ENCODE results near the gene APOA4.

DNA sequence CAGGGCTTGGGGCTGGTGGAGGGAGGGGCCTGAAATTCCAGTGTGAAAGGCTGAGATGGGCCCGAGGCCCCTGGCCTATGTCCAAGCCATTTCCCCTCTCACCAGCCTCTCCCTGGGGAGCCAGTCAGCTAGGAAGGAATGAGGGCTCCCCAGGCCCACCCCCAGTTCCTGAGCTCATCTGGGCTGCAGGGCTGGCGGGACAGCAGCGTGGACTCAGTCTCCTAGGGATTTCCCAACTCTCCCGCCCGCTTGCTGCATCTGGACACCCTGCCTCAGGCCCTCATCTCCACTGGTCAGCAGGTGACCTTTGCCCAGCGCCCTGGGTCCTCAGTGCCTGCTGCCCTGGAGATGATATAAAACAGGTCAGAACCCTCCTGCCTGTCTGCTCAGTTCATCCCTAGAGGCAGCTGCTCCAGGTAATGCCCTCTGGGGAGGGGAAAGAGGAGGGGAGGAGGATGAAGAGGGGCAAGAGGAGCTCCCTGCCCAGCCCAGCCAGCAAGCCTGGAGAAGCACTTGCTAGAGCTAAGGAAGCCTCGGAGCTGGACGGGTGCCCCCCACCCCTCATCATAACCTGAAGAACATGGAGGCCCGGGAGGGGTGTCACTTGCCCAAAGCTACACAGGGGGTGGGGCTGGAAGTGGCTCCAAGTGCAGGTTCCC lies 6.5 kb upstream of the APOA4 start, which contains the start of gene APOC3:
- TF ChIP-seq, protein P1, sequence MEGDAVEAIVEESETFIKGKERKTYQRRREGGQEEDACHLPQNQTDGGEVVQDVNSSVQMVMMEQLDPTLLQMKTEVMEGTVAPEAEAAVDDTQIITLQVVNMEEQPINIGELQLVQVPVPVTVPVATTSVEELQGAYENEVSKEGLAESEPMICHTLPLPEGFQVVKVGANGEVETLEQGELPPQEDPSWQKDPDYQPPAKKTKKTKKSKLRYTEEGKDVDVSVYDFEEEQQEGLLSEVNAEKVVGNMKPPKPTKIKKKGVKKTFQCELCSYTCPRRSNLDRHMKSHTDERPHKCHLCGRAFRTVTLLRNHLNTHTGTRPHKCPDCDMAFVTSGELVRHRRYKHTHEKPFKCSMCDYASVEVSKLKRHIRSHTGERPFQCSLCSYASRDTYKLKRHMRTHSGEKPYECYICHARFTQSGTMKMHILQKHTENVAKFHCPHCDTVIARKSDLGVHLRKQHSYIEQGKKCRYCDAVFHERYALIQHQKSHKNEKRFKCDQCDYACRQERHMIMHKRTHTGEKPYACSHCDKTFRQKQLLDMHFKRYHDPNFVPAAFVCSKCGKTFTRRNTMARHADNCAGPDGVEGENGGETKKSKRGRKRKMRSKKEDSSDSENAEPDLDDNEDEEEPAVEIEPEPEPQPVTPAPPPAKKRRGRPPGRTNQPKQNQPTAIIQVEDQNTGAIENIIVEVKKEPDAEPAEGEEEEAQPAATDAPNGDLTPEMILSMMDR (IDR thresholded peaks at IDR 0.05), result no peak
- TF ChIP-seq POLR2A (IDR thresholded peaks at IDR 0.05), result no peak
